ENCODE measurements around the gene TIMM21.

Gene TIMM21, protein sequence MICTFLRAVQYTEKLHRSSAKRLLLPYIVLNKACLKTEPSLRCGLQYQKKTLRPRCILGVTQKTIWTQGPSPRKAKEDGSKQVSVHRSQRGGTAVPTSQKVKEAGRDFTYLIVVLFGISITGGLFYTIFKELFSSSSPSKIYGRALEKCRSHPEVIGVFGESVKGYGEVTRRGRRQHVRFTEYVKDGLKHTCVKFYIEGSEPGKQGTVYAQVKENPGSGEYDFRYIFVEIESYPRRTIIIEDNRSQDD

GRCh38 chr18:74147779-74148542 lies at the start of gene TIMM21, which contains the start of gene FBXO15:
Gene TIMM21, plus strand, starts transcription at chr18:74148523. Its CDS starts 286 bp downstream, at chr18:74148809.
Gene FBXO15, minus strand, starts transcription at chr18:74147834. Its CDS starts 49 bp downstream, at chr18:74147785.
- peak; percentile 89 to 94 for DNase-seq (ENCODE audit: low read depth in 1 of 2, low spot score in 1 of 2)

DNA sequence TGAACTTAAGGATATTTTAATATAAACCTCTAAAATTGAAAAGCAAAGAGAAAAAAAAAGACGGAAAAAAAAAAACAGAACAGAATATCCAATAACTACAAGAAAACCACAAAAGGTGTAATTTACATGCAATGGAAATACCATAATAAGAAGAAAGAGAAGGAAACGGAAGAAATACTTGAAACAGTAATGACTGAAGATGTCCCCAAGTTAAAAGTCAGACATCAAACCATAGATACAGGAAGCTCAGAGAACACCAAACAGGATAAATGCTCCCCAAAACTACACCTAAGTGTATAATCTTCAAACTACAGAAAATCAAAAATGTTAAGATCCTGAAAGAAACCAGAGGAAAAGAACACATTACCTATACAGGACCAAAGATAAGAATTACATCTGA lies 39.9 kb upstream of the TIMM21 start:
- no peak for DNase-seq (ENCODE audit: low read depth in 1 of 2, low spot score in 1 of 2)

DNA sequence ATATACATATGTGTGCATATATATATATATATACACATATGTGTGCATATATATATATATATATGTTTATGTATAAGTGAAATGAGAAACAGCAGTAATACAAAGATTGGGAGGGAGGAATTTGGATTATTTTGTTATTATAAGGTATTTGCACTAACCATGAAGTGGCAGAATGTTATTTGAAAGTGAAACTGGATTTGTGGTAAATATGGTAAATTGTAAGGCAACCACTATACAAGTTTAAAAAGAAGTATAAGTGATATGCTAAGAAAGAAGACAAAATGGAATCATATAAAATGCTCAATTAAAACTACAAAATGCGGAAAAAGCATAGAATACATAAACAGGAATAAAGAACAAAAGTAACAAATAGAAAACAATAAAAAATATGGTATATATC lies 38.2 kb upstream of the TIMM21 start:
- no peak for DNase-seq (ENCODE audit: low read depth in 1 of 2, low spot score in 1 of 2)

DNA sequence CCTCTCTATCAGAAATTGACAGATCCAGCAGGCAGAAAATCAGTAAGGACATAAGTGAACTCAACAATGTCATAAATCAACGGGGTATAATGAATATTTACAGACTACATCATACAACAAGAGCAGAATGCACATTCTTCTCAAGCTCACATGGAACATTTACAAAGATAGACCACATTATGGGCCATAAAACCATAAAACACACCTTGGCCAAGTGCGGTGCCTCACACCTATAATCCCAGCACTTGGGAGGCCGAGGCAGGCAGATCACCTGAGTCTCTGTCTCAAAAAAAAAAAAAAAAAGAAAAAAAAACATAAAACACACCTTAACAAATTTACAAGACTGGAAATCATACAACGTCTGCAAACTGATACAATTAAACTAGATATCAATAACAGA lies 37.3 kb upstream of the TIMM21 start:
- no peak for DNase-seq (ENCODE audit: low read depth in 1 of 2, low spot score in 1 of 2)

GRCh38 chr18:74113711-74114110 lies 34.6 kb upstream of the TIMM21 start:
- no peak for DNase-seq (ENCODE audit: low read depth in 1 of 2, low spot score in 1 of 2)

- DNase-seq (ENCODE audit: low read depth in 1 of 2, low spot score in 1 of 2): no peak
Observed at GRCh38 chr18:74114116-74114515, 34.2 kb upstream of the TIMM21 start.

GRCh38 chr18:74115046-74115445 lies 33.3 kb upstream of the TIMM21 start:
- DNase-seq (ENCODE audit: low read depth in 1 of 2, low spot score in 1 of 2): no peak

DNA sequence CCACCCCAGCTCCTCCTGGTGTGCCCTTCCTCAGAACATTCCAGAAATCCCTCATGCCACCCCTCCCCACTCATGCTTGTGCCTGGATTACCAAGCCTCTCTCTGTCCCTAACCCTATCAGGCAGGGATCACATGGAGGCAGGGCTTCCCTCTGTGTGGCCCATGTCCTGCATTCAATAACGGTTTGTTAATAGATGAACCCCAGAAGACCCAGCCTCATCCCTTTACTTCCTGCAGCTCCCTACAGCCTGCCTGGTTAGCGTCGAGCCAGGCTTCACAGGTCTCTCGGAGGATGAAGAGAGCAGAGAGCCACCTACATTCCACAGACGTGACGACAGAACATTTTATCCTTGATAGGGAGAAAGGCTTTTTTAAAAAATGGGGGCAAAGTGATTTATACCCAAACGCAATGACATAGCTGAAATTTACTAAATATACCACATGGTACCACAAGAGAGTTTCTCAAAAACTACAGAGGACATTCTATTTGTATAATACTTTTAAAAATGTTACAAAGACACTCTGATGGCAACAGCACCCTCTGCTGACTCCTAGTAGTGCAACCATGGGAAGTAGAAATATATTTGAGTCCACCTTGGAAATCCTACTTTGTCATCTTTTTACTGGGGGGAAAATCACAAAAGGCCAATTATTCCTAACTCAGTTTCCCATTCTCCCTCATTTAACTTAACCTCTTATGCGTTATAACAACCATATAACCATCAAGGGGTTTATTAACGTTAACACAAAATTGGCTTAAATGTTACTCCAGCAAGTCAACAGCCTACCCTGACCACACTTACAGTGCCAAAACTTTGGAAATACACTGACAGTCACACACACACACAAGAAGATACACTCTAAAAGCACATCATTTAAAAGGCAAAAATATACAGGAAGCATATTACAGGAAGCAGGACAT lies 31.4 kb upstream of the TIMM21 start:
- DNase-seq (ENCODE audit: low read depth in 1 of 2, low spot score in 1 of 2): peak in 1 of 2 donors; percentile 9

DNA sequence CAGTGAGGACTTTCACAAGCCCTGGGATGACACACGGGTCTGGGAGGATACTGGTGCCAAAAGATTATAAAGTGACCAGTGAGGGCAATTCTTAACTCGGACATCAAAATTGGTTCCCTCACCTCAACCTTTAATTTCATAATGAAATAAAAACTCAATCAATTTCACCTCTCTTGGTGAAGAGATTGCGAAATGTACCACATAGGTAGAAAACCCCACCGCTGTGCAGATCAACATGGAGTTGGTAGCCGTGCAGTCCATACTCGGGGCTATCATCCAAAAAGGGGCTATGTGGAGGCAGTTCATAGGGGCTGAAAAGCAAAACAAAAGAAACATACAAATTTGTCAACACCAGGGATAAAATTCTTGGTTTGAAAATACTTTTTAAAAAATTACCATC lies 25.1 kb upstream of the TIMM21 start:
- DNase-seq (ENCODE audit: low read depth in 1 of 2, low spot score in 1 of 2): no peak

DNA sequence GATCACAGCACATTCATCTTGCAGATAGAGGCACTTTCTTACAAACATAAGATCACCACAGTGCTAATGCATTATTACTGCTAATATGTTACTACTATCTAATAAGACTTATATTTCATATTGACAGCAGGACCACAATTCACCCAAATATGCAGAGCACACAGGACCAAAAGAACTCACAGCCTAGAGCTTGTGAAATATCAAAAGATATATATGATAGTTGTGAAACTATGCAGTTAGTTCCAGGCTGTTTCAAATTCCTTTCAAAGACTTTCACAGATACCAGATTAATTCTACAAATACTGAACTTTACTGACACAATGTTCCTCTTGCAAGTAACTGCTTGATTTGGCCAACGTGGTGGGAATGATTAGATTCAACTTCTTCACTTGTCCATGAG lies 23.7 kb upstream of the TIMM21 start:
- no peak for DNase-seq (ENCODE audit: low read depth in 1 of 2, low spot score in 1 of 2)

- DNase-seq (ENCODE audit: low read depth in 1 of 2, low spot score in 1 of 2): no peak
Observed at GRCh38 chr18:74126684-74127655, 21.4 kb upstream of the TIMM21 start.

- no peak for DNase-seq (ENCODE audit: low read depth in 1 of 2, low spot score in 1 of 2)
Observed at GRCh38 chr18:74128159-74128558, 20.2 kb upstream of the TIMM21 start.

GRCh38 chr18:74131124-74131523 lies 17.2 kb upstream of the TIMM21 start:
- no peak for DNase-seq (ENCODE audit: low read depth in 1 of 2, low spot score in 1 of 2)

DNA sequence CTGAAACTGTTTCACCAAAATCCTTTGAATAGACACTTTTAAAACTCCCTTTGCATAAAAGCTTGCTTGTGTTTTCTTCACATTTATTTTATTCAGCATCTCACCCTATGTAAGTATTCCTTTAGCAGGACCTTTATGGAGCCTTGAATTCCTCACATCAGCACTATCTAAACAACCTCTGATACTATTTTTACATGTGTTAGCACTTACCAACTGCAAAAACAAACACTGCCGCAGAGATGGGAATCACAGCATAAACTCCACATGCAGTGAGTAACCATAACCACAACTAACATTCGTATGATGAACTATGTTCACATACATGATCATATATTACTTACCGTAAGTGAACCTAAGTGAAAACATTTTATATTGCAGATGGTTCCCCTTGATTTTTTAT lies 16.1 kb upstream of the TIMM21 start:
- no peak for DNase-seq (ENCODE audit: low read depth in 1 of 2, low spot score in 1 of 2)

GRCh38 chr18:74137920-74138538 lies 10.3 kb upstream of the TIMM21 start:
- DNase-seq (ENCODE audit: low read depth in 1 of 2, low spot score in 1 of 2): no peak

- DNase-seq (ENCODE audit: low read depth in 1 of 2, low spot score in 1 of 2): no peak
Observed at GRCh38 chr18:74139411-74139810, 8.9 kb upstream of the TIMM21 start.

GRCh38 chr18:74139888-74140287 lies 8.4 kb upstream of the TIMM21 start:
- peak in 1 of 2 donors; percentile 54 for DNase-seq (ENCODE audit: low read depth in 1 of 2, low spot score in 1 of 2)

DNA sequence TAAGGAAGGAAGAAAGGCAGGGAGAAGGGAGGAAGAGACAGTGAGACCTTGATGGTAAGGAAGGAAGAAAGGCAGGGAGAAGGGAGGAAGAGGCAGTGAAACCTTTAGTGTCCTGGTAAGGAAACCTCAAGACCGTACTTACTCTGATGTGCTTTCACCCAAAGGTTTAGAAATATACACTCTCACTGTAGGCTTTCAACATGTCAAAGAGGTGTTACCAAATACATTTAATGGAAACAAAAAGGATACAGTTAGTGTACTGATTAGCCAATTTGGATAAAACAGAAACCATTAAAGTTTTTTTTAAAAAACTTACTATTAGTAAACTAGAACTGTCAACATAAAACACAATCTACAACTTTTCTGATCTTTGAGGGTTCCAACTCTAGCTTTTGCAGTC lies 7.7 kb upstream of the TIMM21 start:
- no peak for DNase-seq (ENCODE audit: low read depth in 1 of 2, low spot score in 1 of 2)

GRCh38 chr18:74141667-74142066 lies 6.7 kb upstream of the TIMM21 start:
- no peak for DNase-seq (ENCODE audit: low read depth in 1 of 2, low spot score in 1 of 2)

GRCh38 chr18:74142252-74142651 lies 6.1 kb upstream of the TIMM21 start:
- no peak for DNase-seq (ENCODE audit: low read depth in 1 of 2, low spot score in 1 of 2)

Data from activated CD4-positive, alpha-beta T cell treated with anti-CD3 and anti-CD28 coated beads, Interleukin-2, amount 50 U/mL, for 24 hours (primary cell).